ENCODE data around the gene DUSP11. TPM values are rescaled to one million over a fixed set of nuclear protein-coding genes. Genes with fewer than 3 reads are reported as not detected.
"Not testable (repeated sequence)": the region's sequence is repeated elsewhere in the genome, so short reads cannot be mapped to it uniquely, and the experiment has no call there.

Gene DUSP11
- polyA plus RNA-seq = 10 to 100 TPM in 2 of 3 donors, 1 to 10 TPM in 1; 6.9 to 17.1 (median 13.3) TPM

DNA sequence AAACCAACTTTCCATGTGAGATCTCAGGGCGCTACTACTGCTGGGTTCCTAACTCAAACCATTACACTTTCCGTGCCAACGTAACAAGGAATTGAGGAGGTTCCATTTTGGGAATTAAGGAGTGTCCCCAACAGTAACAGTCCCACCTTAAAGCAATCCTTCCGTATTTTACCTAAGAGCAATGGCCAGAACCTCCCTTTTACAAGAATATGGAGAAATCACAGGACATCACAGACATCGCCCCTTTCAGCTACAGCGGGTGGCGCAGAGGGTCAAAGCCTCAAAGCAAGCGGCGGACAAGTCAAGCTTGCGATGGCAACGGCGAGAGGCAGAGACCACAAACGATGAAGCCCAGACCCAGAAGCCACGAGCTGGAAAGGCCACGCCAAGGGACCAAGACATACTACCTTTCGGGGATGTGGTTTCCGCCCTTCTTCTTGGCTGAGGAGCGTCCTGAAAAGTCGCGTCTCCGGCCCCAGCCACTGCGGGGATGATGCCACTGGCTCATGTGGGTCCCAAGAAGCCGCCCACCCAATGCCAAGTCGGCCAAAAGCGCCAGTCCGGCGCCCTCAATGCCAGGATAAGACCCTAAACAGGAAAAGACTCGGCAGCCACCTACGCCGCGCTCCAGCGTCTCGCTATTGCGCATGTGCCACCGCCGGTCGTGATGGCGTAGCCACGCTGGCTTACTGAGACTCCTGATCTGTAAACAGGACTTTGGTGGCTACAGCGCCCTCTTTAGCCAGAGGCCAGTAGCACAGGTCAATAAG, at the start of gene DUSP11:
DUSP11 (minus strand) TSS at position 637 of the 770 bp plus-strand sequence; CDS start at position 508, 129 bp downstream.
- 0% methylated on average over 40 of the region's 40 CpGs for WGBS, 3 donors
- peak within 1 kb of the TSS; percentile 34 for H3K27ac ChIP-seq (ENCODE audit: low read depth, low read length)

DNA sequence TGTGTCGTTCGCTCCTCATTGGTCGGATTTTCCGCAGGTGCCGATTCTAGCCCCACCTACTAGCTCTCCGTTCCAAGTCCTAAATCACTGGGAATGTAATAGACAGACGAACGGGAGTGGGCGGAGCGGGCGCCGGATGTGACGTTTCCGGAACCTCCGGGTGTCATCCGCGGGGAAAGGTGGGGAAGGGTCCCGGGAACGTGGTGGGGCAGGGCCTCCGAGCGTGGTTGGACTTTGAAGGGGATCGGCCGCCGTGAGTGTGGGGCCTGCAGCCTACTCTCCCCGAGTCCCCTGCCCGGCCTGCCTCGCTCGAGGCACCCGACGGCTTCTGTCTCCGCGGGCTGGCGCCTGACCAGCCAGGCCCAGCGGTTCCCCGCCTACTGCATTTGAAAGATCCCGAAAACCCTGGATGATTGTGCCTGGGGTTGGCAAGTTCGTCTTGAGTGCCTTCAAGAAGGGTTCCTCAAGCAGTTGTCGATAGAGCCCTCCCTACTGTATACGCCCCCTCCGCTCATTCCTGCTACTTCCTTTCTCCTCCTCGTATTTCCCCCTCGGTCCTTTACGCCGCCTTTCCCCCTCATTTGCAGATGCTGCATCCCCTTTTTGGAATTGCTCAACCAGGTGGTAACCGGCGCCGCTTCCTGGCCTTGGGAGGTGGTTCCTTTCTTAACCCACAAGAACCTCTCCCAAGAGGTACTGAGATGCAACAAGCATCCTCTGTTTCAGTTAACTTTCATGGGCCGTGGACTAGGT, 49.1 kb upstream of the DUSP11 start, which contains the start of gene STAMBP:
STAMBP (plus strand) TSS at position 144 of the 753 bp plus-strand sequence. CDS start 1,896 bp downstream, outside the sequence.
- H3K27ac ChIP-seq (ENCODE audit: low read depth, low read length) = peak within 1 kb of the TSS; percentile 90
- 0 to 1% (median 1%) methylated on average over 48 of the region's 48 CpGs for WGBS, 3 donors

DNA sequence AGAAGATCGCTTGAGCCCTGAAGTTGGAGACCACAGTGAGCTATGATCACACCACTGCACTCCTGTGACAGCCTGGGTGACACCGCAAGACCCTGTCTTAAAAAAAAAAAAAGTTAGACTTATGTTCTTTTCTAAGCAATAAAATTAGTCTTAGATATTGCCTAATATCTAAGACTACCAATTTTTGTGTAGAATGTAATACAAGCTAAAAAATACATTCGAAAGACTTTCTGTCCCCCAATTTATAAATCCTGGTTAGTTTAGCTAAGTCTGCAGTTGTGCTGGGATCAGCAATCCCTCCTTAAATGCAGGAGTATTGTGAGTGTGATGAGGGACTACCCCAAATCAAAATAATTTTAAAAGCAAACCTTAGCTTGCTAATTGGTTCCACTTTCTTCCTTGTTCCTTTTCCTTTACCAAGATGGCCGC, 48.5 kb upstream of the DUSP11 start:
- WGBS, 3 donors = 59 to 65% (median 62%) methylated on average over 4 of the region's 4 CpGs
- H3K27ac ChIP-seq (ENCODE audit: low read depth, low read length) = no peak overlapping the region

DNA sequence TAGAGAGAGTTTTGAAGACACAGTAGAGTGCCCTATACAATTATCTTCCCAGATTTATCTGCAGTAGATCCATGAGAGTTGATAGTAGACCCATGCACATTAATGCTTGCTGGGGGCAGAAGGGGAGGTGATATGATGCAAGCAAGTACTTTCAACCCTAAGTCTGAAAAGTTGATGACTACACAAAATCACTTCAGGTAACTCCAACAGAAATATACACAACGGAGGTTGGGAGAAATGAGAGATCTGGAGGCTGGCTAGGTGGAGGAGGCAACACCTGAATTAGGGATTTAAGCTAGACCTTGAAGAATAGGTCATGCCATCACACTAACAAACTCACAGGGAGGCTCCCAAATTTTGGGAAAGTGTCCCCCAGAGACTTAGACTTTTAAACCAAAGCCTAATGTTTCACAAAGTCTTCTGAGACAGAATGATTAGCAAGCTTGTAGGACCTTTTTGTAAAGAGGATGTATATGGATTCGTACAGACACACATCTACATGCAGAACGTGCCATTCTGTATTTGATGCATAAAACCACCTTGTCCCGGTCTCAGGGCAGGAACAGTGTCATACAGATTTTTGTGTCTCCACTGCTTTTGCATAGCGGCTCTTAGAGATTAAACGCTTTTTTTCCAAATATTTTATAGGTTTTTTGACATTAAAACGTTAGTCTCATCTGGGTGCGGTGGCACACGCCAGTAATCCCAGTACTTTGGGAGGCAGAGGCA, 47.9 kb upstream of the DUSP11 start:
- 73 to 84% (median 80%) methylated on average over 9 of the region's 9 CpGs for WGBS, 3 donors
- H3K27ac ChIP-seq (ENCODE audit: low read depth, low read length) = no peak overlapping the region

DNA sequence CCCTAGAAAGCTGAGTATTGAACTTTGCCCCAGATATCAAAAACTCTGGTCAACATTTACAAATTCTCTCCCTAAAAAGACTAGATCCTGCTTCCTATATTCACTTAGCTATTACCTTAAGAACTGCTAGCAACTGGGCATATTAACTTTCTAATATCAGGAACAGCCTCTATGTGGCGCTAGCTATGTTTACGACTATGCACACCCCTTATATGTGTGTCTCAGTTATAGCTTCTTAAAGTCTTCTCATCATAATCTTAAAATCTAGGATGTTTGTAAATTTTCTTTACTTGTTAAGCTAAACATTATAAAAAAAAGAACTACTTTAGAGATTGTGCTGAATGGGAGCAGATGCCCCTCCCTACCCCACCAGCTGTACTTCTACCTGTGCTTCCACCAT, 47.1 kb upstream of the DUSP11 start:
- 34 to 41% (median 38%) methylated on average over 2 of the region's 2 CpGs for WGBS, 3 donors
- no peak overlapping the region for H3K27ac ChIP-seq (ENCODE audit: low read depth, low read length)

DNA sequence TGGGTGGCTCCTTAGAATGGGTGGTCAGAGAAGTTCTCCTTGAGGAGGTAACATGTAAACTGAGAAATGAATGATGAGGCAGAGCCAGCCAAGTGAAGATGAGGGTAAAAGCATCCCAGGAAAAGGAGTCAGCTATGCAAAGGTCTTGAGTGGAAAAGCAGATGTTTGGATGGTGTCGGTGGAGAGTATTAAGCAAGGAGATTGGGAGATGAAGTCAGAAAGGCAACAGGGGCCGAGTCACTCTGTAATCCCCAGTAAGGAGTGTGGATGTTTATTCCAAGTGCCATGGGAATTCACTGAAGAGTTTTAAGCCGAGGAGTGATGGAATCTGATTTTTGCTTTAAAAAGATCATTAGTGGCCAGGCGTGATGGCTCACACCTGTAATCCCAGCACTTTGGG, 45.5 kb upstream of the DUSP11 start:
- H3K27ac ChIP-seq (ENCODE audit: low read depth, low read length) = no peak overlapping the region

DNA sequence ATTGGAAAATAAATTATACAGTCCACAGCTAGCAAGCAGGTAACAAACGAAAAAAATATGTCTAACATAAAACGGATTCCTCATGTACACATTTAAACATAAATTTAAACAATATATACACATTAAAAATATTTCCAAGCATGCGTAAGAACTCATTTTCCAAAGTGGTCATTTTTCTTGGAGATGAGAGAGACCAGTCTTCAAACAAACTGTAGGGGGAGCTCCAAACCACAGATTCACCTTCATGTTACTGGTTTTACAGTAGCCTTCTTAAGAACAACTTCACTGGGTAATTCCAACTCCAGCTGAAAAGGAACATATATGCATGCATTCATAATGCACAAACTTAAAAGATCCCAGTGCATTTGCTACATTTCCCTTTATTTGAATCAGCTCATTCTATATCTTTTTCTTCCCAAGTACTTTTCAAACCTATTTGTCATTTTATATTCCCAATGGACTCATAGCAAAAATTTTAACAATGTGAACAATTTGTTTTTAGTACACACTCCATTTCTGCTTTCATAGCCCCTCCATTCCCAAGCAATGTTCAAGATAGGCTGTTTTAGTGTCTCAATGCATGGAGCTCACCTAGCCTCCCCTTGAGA, 44.1 kb upstream of the DUSP11 start:
- no peak overlapping the region for H3K27ac ChIP-seq (ENCODE audit: low read depth, low read length)
- WGBS, 3 donors = 8 to 9% (median 9%) methylated on average over 3 of the region's 3 CpGs

More for the DNA sequence above, 45.5 kb upstream of the DUSP11 start:
- 65 to 77% (median 67%) methylated on average over 4 of the region's 4 CpGs for WGBS, 3 donors

DNA sequence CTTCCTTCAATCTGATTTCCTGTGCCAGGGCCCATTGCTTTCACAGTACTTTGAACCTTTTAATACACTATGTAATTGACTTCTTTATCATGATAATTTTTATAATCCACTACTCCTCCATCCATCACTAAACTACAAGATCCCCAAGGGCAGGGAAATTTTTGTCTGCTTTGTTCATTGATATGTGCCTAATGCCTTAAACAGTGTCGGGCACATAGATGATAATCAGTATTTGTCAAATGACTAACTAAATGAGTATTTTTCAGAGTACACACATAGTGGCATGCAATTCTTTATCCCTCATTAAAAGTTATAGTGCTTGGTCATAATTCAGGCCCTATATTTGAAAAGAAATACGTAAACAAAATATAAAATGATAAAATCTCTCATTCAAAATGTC, 43.5 kb upstream of the DUSP11 start:
- H3K27ac ChIP-seq (ENCODE audit: low read depth, low read length) = no peak overlapping the region
- 29 to 58% (median 51%) methylated on average over 2 of the region's 2 CpGs for WGBS, 3 donors

DNA sequence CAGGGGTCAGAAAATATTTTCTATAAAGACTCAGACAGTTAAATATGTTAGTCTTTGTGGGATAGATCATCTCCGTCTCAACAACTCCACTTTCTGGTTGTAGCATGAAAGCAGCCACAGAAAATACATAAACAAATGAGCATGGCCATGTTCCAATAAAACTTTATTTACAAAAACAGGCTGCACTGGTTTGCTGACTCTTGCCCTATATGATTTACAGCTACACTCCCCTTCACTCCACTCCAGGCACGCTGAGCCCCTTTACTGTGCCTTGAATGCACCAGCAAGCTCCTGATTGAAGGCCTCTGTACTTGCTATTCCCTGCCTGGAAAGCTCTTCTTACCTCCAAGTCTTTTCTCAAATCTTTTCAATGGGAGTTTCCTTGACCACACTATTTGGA, 43.1 kb upstream of the DUSP11 start:
- 72 to 85% (median 77%) methylated on average over 2 of the region's 2 CpGs for WGBS, 3 donors
- H3K27ac ChIP-seq (ENCODE audit: low read depth, low read length) = no peak overlapping the region

DNA sequence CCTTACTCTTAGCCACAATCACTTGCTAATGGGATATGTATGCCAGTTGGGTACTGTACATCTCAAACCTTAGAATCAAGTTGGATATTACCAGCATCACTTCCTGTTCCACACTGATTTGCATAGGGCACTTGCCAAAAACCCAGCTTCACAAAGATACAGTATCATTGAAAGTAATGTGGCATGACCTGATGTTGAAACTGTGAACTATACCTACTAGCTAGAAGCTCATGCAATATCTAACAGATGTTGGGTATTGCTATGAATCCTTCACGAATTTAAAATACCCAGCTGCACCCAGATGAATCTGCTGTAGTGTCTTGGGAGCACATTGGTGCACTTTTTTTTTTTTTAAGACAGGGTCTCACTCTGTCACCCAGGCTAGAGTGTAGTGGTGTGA, 42.4 kb upstream of the DUSP11 start:
- no peak overlapping the region for H3K27ac ChIP-seq (ENCODE audit: low read depth, low read length)
- WGBS, 3 donors = 44 to 75% (median 50%) methylated on average over 1 of the region's 1 CpG

DNA sequence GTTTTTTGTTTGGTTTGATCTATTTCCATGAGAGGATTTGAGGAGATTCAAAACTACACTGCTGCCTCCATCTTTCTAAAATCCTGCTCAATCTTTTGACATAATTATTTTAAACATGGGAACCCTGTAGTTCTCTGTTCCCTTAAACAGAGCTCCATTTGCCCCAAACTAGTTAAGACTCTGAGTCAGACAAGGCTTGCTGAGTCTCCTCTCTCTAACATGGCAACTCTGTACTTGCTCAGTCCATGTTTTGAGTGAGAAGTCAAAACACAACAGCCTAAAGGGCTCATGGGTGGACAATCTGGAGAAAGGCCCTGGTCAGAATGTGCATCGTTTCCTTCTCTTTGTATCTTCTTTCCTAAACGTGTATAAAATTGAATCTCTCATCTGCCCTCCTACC, 41.8 kb upstream of the DUSP11 start:
- 32 to 71% (median 63%) methylated on average over 2 of the region's 2 CpGs for WGBS, 3 donors
- H3K27ac ChIP-seq (ENCODE audit: low read depth, low read length) = no peak overlapping the region

DNA sequence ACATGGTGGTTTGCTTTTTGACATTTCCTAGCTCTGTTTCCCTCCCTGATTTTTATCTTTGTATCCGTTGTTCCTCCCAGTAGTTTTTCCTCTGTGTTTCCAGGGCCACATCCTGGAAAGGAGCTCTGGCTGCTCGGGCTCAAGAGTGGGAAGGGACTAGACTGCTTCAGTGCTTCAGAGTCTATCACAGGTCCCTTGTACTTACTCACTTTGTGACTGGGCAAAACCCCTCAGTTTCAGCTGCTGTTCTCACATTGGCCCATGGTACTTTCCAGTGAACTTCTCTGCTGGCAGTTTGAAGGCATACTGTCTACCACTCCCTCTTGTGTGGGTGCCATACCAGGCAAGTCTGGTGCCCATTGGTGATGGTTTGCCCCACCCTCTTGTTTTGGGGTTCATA, 41.3 kb upstream of the DUSP11 start:
- H3K27ac ChIP-seq (ENCODE audit: low read depth, low read length) = no peak overlapping the region
- WGBS, 3 donors = 15 to 23% (median 20%) methylated on average over 2 of the region's 2 CpGs

DNA sequence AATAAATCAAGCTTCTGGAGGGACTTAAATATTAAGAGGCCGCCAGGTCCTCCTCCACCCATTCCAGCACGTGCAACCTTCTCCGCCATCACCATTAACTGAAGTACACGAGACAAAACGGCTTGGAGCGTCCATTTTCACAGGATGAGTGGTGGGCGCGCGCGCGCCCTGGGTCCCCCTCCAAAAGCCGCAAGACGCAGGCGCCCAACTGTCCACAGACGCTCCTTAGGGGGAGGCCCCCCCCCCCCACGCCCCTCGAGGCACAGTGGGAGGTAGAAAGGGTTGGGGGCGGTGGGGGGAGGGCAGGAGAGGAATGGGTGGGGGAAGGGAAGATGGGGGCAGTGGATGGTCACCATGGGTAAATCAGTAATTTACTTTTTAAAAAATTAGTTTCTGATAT, 38.4 kb upstream of the DUSP11 start:
- 78 to 85% (median 84%) methylated on average over 18 of the region's 18 CpGs for WGBS, 3 donors
- H3K27ac ChIP-seq (ENCODE audit: low read depth, low read length) = no peak overlapping the region

DNA sequence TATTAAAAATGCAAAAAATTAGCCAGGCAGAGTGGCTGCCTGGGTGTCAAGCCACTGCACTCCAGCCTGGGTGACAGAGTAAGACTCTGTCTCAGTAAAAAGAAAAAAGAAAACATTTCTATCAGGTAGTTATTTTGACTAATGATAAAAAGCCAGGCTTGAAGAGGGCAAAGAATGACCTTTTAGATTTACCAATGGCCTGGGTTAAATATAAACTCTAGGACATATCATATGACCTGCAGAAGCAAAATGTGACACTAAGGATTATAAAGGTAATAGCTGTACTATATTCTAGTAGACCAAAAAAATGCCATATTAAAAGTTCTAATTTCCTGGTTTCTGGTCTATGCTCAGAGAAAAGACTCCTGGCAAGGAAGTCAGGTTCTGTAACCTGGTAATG, 32.7 kb upstream of the DUSP11 start:
- no peak overlapping the region for H3K27ac ChIP-seq (ENCODE audit: low read depth, low read length)

DNA sequence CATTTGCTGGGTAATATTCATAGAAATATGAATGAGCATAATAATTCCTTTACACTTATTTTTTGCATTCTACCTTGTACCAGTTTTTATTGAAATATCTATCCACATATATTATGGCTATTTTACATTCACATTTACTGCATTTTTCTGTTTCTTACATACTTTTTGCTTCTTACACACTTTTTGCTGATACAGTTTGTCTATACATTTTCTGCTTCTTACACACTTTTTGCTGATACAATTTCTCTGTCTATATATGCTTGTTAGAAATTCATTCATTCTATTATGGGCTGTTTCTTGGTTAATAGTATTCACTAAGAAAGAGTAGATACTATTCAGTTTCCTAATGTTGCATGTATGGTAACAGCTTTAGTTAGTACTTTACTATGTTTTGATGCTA, 32.0 kb upstream of the DUSP11 start:
- no peak overlapping the region for H3K27ac ChIP-seq (ENCODE audit: low read depth, low read length)

DNA sequence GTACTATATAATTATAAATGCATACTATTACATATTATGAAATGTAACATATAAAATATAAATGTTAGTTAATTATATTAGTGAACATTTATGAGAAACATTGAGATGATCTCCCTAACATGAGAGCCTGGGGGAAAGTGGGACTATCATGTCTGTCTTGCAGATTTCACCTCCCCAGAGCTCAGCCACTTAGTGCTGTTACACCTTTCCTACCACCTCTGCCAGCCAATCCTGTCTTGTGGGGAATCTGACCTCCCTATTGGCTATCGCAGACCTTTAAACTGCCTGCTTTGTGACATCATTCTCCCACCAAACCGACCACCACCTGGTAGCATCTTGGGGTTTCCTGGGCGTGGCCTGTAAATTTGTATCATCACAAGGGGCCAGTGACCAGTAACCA, 4.0 kb upstream of the DUSP11 start, which contains the start of gene C2orf78:
C2orf78 (plus strand) TSS at position 301 of the 400 bp plus-strand sequence. CDS start 127 bp downstream, outside the sequence.
- WGBS, 3 donors = 0 to 63% (median 61%) methylated on average over 1 to 3 of the region's 3 CpGs
- H3K27ac ChIP-seq (ENCODE audit: low read depth, low read length) = not testable (repeated sequence)

DNA sequence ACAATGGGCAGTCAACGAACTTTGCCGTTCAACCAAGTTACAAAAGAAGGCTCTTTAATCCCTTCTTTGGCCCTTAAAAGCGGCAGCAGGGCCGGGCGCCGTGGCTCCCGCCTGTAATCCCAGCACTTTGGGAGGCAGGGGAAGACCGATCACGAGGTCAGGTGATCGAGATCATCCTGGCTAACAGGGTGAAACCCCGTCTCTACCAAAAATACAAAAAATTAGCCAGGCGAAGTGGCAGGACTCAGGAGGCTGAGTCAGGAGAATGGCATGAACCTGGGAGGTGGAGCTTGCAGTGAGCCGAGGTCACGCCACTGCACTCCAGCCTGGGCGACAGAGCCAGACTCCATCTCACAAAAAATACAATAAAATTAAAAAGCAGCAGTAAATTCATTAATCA, 3.5 kb upstream of the DUSP11 start:
- H3K27ac ChIP-seq (ENCODE audit: low read depth, low read length) = not testable (repeated sequence)
- WGBS, 3 donors = 80 to 85% (median 82%) methylated on average over 15 of the region's 15 CpGs

DNA sequence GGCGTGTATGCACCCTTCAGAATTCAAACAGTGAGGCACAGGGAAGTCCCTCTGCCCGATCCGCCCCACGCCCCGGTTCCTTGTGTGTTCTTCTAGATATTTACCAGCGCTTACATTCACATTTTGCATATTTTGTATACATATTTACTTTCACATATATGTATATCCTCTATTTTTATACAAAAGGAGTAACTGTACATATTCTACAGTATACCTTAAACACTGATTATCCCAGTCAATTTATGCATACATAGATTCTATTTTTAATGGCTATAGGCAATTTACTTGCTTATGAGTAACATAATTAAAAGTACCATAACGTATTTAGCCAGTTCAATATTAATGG, 307 bp upstream of the DUSP11 start:
- H3K27ac ChIP-seq (ENCODE audit: low read depth, low read length) = no peak overlapping the region
- 5% methylated on average over 7 of the region's 7 CpGs for WGBS, 3 donors

All from adipose tissue (tissue), 3 donors.